Caco-2 (cell line): ENCODE data around the gene DYNC2H1. TPM values are rescaled to one million over a fixed set of nuclear protein-coding genes. Genes with fewer than 3 reads are reported as not detected.

Experiments used
- BruUV-seq: library from RNA; stranded (reverse); fragments of 400-500 nt; replicated peaks from 2 replicates; lab custom pipeline; 2021; lab: Mats Ljungman, UMichigan
- CTCF ChIA-PET: fragments of 300-600 bp; sonication (Branson Sonifier 250); formaldehyde crosslinking; loops from one replicate; lab custom pipeline; 2022; ENCODE audit warnings: antibody characterized with exemption; lab: Charles Lee
- POLR2A ChIA-PET: fragments of 300-600 bp; sonication (Branson Sonifier 250); formaldehyde crosslinking; loops from one replicate; lab custom pipeline; 2022; ENCODE audit warnings: antibody characterized with exemption; lab: Charles Lee
- DNase-seq, 2 experiments: peaks; one replicate each; pipeline versions ENCODE4 v3.0.0 to v3.0.0-alpha.2; 2020 to 2022
- H3K27me3 ChIP-seq: replicated peaks from 2 replicates; pipeline ENCODE4 v1.6.0; 2011; ENCODE audit warnings: low read length; ENCODE audit not compliant: control insufficient read depth, insufficient read depth
- H3K36me3 ChIP-seq: 2 replicates; pipeline ENCODE4 v1.5.1; 2011; ENCODE audit warnings: low read length; ENCODE audit not compliant: control insufficient read depth, insufficient read depth
- H3K4me1 ChIP-seq: fragments of 250-450 bp; sonication (Bioruptor Pico); 2 replicates; pipeline ENCODE4 v1.5.1; 2020; ENCODE audit warnings: mild to moderate bottlenecking
- H3K4me3 ChIP-seq: 2 replicates; pipeline ENCODE4 v1.5.1; 2011; ENCODE audit warnings: low read depth, mild to moderate bottlenecking, control low read depth, low read length
- H3K9me3 ChIP-seq: fragments of 250-450 bp; sonication (Bioruptor Pico); 2 replicates; pipeline ENCODE4 v1.5.1; 2020; ENCODE audit warnings: mild to moderate bottlenecking, moderate library complexity
- H3K27ac Mint-ChIP-seq: one replicate; pipeline ENCODE4 v1.8.0; 2022; ENCODE audit warnings: mixed read lengths; ENCODE audit not compliant: unreplicated experiment
- H3K27me3 Mint-ChIP-seq: one replicate; pipeline ENCODE4 v1.8.0; 2022; ENCODE audit warnings: mixed read lengths; ENCODE audit not compliant: insufficient read depth, unreplicated experiment
- H3K36me3 Mint-ChIP-seq: one replicate; pipeline ENCODE4 v1.8.0; 2022; ENCODE audit warnings: mild to moderate bottlenecking, mixed read lengths; ENCODE audit not compliant: insufficient read depth, unreplicated experiment
- H3K4me1 Mint-ChIP-seq: one replicate; pipeline ENCODE4 v1.8.0; 2022; ENCODE audit warnings: low read depth, mixed read lengths; ENCODE audit not compliant: unreplicated experiment
- H3K4me3 Mint-ChIP-seq: one replicate; pipeline ENCODE4 v1.8.0; 2022; ENCODE audit warnings: mild to moderate bottlenecking, moderate library complexity, mixed read lengths; ENCODE audit not compliant: unreplicated experiment
- H3K9me3 Mint-ChIP-seq: one replicate; pipeline ENCODE4 v1.8.0; 2022; ENCODE audit warnings: mixed read lengths; ENCODE audit not compliant: unreplicated experiment
- intact Hi-C: fragments of 100-400 bp; cut with micrococcal nuclease; formaldehyde crosslinking; loops from one replicate; pipeline ENCODE4 v1.10.0; 2022; ENCODE audit not compliant: unreplicated experiment
- total RNA-seq: library from RNA; stranded (reverse); gene quantifications from 2 replicates; pipeline ENCODE4 v1.2.3, GENCODE V29; 2022
- TF ChIP-seq, protein P1 (sequence below), 2 experiments: fragments of 200-600 bp in 1 of 2; IDR thresholded peaks; 1 replicate in 1 of 2; 2 replicates in 1 of 2; pipeline versions ENCODE4 v1.5.1 to v1.8.0; 2011 to 2022; ENCODE audit warnings: antibody characterized with exemption in 1 of 2, control low read depth in 1 of 2, inconsistent platforms in 1 of 2, low read depth in 1 of 2, low read length in 1 of 2, mild to moderate bottlenecking in 1 of 2, moderate library complexity in 1 of 2; ENCODE audit not compliant: insufficient read depth in 1 of 2, severe bottlenecking in 1 of 2, unreplicated experiment in 1 of 2

DYNC2H1 gene
- total RNA-seq, 1 experiment from 2014 or later = 6.5 TPM

DNA sequence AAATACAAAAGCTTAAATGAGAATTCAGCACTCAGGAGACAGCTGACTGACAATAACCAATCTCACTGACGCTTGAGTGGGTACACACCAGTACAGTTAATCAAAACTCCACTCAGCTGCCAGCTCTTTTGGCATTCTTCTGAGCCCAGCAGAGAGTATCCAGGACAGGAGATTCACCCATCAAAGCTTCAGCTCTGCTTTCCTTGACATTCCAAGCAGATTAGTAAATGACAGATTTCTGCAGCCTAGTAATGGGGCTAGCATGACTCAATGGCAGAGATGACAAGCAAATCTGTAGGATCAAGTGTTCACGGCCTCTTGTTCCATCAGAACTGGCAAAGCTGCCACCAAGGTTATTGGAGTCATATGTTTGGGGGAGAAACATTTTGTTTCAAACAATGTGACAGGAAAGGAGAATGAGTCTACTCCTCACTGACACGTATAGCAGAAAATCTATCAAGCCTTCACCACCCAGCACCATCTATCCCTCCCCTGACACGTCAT is 420.0 kb downstream of the DYNC2H1 start:
- Histone ChIP-seq H3K9me3 (no peaks in the 10 kb centered on the region), H3K36me3 (no peaks in the 10 kb centered on the region), H3K4me3 (no peak overlapping the region), H3K27me3 (no peaks in the 10 kb centered on the region), H3K4me1 (no peaks in the 10 kb centered on the region)
- CTCF ChIA-PET = no interaction called here
- POLR2A ChIA-PET = no interaction called here
- H3K27ac Mint-ChIP-seq = no peak overlapping the region
- BruUV-seq = no TSS peak
- TF ChIP-seq, protein P1, sequence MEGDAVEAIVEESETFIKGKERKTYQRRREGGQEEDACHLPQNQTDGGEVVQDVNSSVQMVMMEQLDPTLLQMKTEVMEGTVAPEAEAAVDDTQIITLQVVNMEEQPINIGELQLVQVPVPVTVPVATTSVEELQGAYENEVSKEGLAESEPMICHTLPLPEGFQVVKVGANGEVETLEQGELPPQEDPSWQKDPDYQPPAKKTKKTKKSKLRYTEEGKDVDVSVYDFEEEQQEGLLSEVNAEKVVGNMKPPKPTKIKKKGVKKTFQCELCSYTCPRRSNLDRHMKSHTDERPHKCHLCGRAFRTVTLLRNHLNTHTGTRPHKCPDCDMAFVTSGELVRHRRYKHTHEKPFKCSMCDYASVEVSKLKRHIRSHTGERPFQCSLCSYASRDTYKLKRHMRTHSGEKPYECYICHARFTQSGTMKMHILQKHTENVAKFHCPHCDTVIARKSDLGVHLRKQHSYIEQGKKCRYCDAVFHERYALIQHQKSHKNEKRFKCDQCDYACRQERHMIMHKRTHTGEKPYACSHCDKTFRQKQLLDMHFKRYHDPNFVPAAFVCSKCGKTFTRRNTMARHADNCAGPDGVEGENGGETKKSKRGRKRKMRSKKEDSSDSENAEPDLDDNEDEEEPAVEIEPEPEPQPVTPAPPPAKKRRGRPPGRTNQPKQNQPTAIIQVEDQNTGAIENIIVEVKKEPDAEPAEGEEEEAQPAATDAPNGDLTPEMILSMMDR (IDR thresholded peaks at IDR 0.05; ENCODE audit: insufficient read depth in 1 of 2, low read depth in 1 of 2, low read length in 1 of 2, severe bottlenecking in 1 of 2, unreplicated experiment in 1 of 2) = no peak
- H3K4me1 Mint-ChIP-seq = no peaks in the 10 kb centered on the region
- H3K4me3 Mint-ChIP-seq = no peak overlapping the region
- H3K9me3 Mint-ChIP-seq = no peaks in the 10 kb centered on the region
- no peak for DNase-seq
- intact Hi-C loops = no loop called here
- H3K27me3 Mint-ChIP-seq = peaks cover 10% of the 10 kb centered on the region
- no peaks in the 10 kb centered on the region for H3K36me3 Mint-ChIP-seq

Other genes with a start within 250 kb of the DYNC2H1 start
- gene MMP12, start 234.4 kb upstream of the DYNC2H1 start, total RNA-seq = not detected in 2 replicates
- gene MMP13, start 153.7 kb upstream of the DYNC2H1 start, total RNA-seq = not detected in 2 replicates
- 95.1 and 105 TPM in 2 replicates for gene DCUN1D5, start 17.3 kb upstream of the DYNC2H1 start, total RNA-seq